HG03432 (cell line): ENCODE data around the gene UGT1A10.
A peak's percentile ranks its signal among the peaks of the same experiment; 100 is the strongest.
"Not testable (repeated sequence)": the region's sequence is repeated elsewhere in the genome, so short reads cannot be mapped to it uniquely, and the experiment has no call there.

Source experiments
- ATAC-seq: cut with Tn5 transposase; IDR thresholded peaks from one replicate; pipeline ENCODE4 v1.9.1; 2021; ENCODE audit warnings: mild to moderate bottlenecking, moderate library complexity; ENCODE audit not compliant: unreplicated experiment

UGT1A10 gene

GRCh38 chr2:233636306-233636705 is at the start of gene UGT1A10:
Gene UGT1A10 (plus strand): TSS chr2:233636448. CDS start chr2:233636523, 75 bp downstream.
- not testable (repeated sequence) for ATAC-seq

GRCh38 chr2:233588400-233588799 is 47.8 kb upstream of the UGT1A10 start:
- no peak for ATAC-seq

DNA sequence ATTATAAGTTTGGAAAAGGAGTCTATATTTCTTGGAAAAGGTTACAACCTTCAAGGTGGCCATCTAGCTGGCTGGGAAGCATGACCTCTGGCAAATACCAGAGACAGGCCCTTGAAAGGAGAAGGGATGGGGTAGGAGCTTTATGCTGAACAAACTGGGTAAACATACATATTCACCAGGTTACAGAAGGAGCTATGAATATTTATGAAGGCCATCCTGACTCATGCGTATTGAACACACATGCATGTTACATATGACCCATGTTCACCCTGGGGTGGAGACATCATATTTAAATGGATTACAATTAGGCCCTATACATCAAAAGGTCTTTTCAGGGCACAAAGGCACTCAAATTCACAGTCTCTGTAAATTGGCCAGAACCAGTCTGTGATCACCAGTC is 43.5 kb upstream of the UGT1A10 start:
- ATAC-seq, result peak; percentile 14

GRCh38 chr2:233593201-233593600 is 43.0 kb upstream of the UGT1A10 start:
- peak; percentile 75 for ATAC-seq

DNA sequence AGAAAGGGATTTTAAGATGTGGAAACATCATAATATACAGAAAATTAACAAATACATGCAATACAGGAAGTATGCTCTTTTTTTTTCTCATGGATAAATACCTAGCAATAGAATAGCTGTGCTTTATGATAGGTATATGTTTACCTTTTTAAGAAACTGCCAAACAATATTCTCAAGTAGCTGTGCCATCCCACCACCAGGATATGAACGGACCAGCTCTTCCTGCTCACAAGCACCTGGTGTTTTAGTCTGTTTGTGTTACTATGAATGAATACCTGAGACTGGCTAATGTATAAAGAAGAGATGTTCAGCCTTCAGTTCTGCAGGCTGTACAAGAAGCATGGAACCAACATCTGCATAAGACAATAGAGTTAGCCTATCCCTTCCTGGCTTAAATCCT is 38.7 kb upstream of the UGT1A10 start:
- ATAC-seq, result no peak

GRCh38 chr2:233598952-233599351 is 37.3 kb upstream of the UGT1A10 start:
- ATAC-seq, result no peak

DNA sequence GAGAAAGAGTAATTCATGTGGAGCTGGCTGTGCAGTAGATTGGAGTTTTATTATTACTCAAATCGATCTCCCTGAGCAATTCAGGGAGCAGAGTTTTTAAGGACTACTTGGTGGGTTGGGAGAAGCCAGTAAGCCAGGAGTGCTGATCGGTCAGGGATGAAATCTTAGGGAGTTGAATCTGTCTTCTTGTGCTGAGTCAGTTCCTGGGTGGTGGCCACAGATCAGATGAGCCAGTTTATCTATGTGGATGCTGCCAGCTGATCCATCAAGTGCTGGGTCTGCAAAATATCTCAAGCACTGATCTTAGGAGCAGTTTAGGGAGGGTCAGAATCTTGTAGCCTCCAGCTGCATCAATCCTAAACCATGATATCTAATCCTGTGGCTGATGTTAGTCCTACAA is 35.9 kb upstream of the UGT1A10 start:
- no peak for ATAC-seq

DNA sequence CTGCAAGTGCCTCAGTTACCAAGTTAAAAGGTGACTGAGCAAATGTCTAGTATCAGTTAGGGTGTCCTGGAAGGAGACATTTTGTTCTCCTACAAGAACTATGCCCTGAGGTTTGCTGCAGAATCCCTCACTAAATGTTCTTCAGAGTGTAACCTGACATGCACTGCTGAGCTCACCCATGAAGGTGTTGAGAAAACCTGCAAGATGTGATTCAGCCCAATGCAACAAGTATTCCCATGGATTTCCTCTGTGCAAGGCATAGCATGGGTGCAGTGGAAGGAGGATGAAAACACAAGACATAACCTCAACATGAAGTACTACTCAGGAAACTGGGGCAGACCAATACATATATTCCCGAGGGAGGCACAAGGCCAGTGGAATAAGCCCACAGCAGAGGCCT is 34.2 kb upstream of the UGT1A10 start:
- no peak for ATAC-seq

GRCh38 chr2:233603520-233603919 is 32.7 kb upstream of the UGT1A10 start:
- ATAC-seq, result no peak

- ATAC-seq, result no peak
These were observed 31.4 kb upstream of the UGT1A10 start for GRCh38 chr2:233604826-233605225.

- ATAC-seq, result no peak
These were observed 30.6 kb upstream of the UGT1A10 start for GRCh38 chr2:233605680-233606079.

DNA sequence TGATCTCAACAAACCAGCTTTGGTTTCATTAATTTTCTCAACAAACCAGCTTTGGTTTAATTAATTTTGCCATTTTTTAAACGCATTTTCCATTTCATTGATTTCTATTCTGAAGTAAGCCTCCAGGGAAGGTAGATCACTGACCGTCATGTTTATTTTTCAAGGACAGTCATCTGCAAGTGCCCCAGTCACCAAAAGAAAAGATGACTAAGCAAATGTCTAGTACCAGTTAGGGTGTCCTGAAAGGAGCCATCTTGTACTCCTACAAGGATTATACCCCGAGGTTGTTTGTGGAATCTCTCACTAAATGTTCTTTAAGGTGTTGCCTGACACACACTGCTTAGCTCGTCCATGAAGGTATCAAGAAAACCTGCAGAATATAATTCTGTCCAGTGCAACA is 25.0 kb upstream of the UGT1A10 start:
- no peak for ATAC-seq

DNA sequence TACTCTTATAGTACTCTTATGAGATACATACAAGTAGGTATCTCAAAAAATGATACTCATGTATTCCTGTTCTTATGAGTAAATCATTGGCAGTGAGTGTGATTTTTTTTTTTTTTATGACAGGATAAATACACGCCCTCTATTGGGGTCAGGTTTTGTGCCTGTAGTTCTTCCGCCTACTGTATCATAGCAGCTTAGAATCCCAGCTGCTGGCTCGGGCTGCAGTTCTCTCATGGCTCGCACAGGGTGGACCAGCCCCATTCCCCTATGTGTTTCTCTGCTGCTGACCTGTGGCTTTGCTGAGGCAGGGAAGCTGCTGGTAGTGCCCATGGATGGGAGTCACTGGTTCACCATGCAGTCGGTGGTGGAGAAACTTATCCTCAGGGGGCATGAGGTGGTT is 18.8 kb upstream of the UGT1A10 start, which contains the start of gene UGT1A8:
UGT1A8 (plus strand) TSS at position 158 of the 400 bp plus-strand sequence; CDS start at position 233, 75 bp downstream.
- ATAC-seq, result not testable (repeated sequence)

- ATAC-seq, result no peak
These were observed 16.0 kb upstream of the UGT1A10 start for GRCh38 chr2:233620204-233620603.

GRCh38 chr2:233621863-233622262 is 14.4 kb upstream of the UGT1A10 start:
- ATAC-seq, result not testable (repeated sequence)

- no peak for ATAC-seq
These were observed 8.8 kb upstream of the UGT1A10 start for GRCh38 chr2:233627331-233628025.

DNA sequence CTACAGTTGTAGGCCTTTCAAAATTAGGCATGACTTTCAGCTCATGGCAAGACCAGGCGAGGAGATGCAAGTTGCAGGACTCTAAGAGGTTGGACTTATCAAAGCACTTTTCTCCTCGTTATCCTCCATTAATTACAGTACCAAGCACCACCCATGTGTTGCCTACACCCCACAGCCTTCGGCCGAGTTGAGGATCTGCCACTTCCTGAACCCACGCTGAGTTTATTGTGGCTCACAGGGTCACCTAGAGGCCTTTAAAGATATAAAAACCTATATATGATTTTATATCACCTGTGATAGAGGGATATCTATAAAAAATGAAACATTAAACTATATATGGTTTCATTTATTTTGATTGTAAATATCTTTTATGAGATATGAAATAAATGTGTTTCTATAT is 2.6 kb downstream of the UGT1A10 start:
- ATAC-seq, result no peak

DNA sequence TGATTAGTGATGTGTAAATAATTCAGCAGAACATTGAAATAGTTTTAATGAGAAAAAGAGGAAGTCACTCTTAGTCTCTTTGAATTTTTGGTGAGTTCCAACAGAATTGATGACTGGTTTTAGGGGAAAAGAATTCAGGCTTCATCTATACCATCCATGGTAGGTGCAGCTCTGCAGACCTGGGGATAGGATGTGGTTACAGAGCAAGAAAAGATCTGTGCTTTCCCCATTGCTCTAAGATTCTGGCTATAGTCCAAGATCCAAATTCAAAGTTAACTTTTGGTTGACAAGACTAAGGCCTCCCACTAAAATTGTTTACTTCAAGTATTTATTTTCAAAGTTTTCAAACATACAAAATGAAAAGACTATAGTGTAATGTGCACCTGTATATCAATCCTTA is 3.6 kb downstream of the UGT1A10 start:
- no peak for ATAC-seq

- no peak for ATAC-seq
These were observed 6.9 kb downstream of the UGT1A10 start for GRCh38 chr2:233643128-233643527.

GRCh38 chr2:233646033-233646432 is 9.8 kb downstream of the UGT1A10 start:
- ATAC-seq, result not testable (repeated sequence)

GRCh38 chr2:233650981-233651380 is 14.7 kb downstream of the UGT1A10 start:
- ATAC-seq, result no peak

DNA sequence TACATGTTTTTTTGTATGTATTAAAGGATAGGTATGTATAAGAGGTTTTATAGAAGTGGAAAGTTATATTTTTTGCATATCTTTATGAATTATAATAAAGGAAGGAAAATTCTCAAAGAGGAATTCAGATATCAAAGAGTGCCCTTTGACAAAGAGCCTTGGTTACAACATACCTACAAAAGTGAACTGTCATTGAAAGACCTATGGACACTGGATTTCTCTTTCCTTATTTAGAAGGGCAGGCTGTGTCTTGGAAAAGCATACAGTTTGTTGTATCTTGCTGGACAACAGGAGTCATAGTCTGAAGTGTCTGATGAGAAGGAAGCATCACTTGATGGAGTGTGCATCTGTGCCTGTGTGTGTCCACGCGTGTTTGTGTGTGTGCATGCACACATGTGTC is 15.2 kb downstream of the UGT1A10 start:
- no peak for ATAC-seq

DNA sequence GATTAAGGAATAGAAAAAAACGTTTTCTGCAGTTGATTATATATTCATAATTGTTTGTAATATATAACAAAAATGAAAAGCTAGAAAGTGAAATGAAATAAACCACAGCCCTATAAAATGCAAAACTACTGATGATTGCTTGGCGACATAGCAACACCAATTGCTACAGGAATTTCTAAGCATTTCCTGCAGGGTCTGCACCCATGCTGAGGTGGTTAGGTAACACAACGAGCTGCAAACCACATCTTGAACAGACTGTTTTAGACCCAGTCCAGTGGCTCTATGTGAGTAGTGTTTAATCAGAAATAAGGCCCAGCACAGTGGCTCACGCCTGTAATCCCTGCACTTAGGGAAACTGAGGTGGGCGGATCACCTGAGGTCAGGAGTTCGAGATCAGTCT is 18.3 kb downstream of the UGT1A10 start:
- no peak for ATAC-seq
